GM12878 (cell line): ENCODE data around the gene CD200R1. TPM values are rescaled to one million over a fixed set of nuclear protein-coding genes. Genes with fewer than 3 reads are reported as not detected.

ENCODE experiments used
- ATAC-seq: fragments of 200-7000 bp; cut with Tn5 transposase; 3 replicates; pipeline ENCODE4 v1.9.1; 2020; ENCODE audit warnings: mild to moderate bottlenecking, moderate library complexity
- BruUV-seq: library from RNA; stranded (reverse); fragments of 400-500 nt; replicated peaks from 2 replicates; lab custom pipeline; 2021; lab: Mats Ljungman, UMichigan
- CTCF ChIA-PET: fragments of 300-600 bp; sonication (Branson Sonifier 250); formaldehyde crosslinking; extraction: SDS; loops from one replicate; lab custom pipeline; 2021; ENCODE audit warnings: inconsistent platforms; lab: Yijun Ruan, JAX
- POLR2A ChIA-PET: fragments of 350-600 bp; formaldehyde crosslinking; extraction: SDS; loops from one replicate; lab custom pipeline; 2021; ENCODE audit warnings: inconsistent platforms; lab: Charles Lee
- RAD21 ChIA-PET: fragments of 300-600 bp; sonication (Branson Sonifier 250); formaldehyde crosslinking; loops from one replicate; lab custom pipeline; 2023; ENCODE audit warnings: antibody characterized with exemption; ENCODE audit not compliant: unreplicated experiment; lab: Charles Lee
- SMC1A ChIA-PET: fragments of 300-600 bp; sonication (Branson Sonifier 250); formaldehyde crosslinking; loops from one replicate; lab custom pipeline; 2023; ENCODE audit not compliant: unreplicated experiment, uncharacterized antibody; lab: Charles Lee
- DNase-seq: peaks from one replicate; pipeline ENCODE4 v3.0.0-alpha.2; 2011; ENCODE audit warnings: low read depth, low spot score
- FAIRE-seq: peaks from 3 replicates; lab custom pipeline; 2011; peaks lifted over from hg19 to GRCh38; lab: Jason Lieb, UNC
- H2AFZ ChIP-seq: 2 replicates; pipeline ENCODE4 v1.6.0; 2011; ENCODE audit warnings: low read depth, low read length, control low read depth; ENCODE audit not compliant: control insufficient read depth
- H3K27ac ChIP-seq: 2 replicates; pipeline ENCODE4 v1.5.1; 2011; ENCODE audit warnings: control low read depth; ENCODE audit not compliant: control insufficient read depth, insufficient read depth
- H3K27me3 ChIP-seq, 2 experiments: replicated peaks in 1 of 2; 2 replicates each; pipeline versions ENCODE4 v1.6.0 to v1.6.1; 2011; ENCODE audit warnings: low read length in 1 of 2; ENCODE audit not compliant: control insufficient read depth in 2 of 2, insufficient read depth in 2 of 2
- H3K36me3 ChIP-seq, 2 experiments: 2 replicates each; pipeline ENCODE4 v1.5.1; 2011; ENCODE audit warnings: low read length in 1 of 2; ENCODE audit not compliant: control insufficient read depth in 2 of 2, insufficient read depth in 2 of 2
- H3K4me1 ChIP-seq: 2 replicates; pipeline ENCODE4 v1.6.1; 2011; ENCODE audit warnings: mild to moderate bottlenecking, low read length, moderate library complexity, mixed read lengths; ENCODE audit not compliant: control insufficient read depth, insufficient read depth
- H3K4me2 ChIP-seq: 2 replicates; pipeline ENCODE4 v1.6.0; 2011; ENCODE audit warnings: control low read depth; ENCODE audit not compliant: control insufficient read depth, insufficient read depth
- H3K4me3 ChIP-seq: fragments of 200-600 bp; sonication (generic); 2 replicates; pipeline ENCODE4 v1.5.1; 2016
- H3K79me2 ChIP-seq: 2 replicates; pipeline ENCODE4 v1.6.0; 2011; ENCODE audit warnings: low read length; ENCODE audit not compliant: control insufficient read depth, insufficient read depth
- H3K9ac ChIP-seq: 2 replicates; pipeline ENCODE4 v1.8.0; 2011; ENCODE audit warnings: low read length, control low read depth, mixed read lengths; ENCODE audit not compliant: control insufficient read depth, insufficient read depth
- H3K9me3 ChIP-seq: replicated peaks from 3 replicates; pipeline ENCODE4 v1.5.1; 2011; ENCODE audit warnings: mild to moderate bottlenecking, low read length; ENCODE audit not compliant: control insufficient read depth, insufficient read depth
- H4K20me1 ChIP-seq: 2 replicates; pipeline ENCODE4 v1.6.0; 2011; ENCODE audit not compliant: control insufficient read depth, insufficient read depth
- BMI1 ChIP-seq: fragments of 450-650 bp; IDR thresholded peaks from 2 replicates; pipeline ENCODE4 v1.6.1; 2016; ENCODE audit warnings: mild to moderate bottlenecking, moderate library complexity, borderline replicate concordance
- CREM ChIP-seq: IDR thresholded peaks from 2 replicates; pipeline ENCODE4 v1.6.1; 2014; ENCODE audit warnings: antibody characterized with exemption, low read depth
- EP300 ChIP-seq, 2 experiments: fragments of 150-350 bp in 1 of 2; IDR thresholded peaks; 2 replicates each; pipeline ENCODE4 v1.6.1; 2011 to 2012; ENCODE audit warnings: low read depth in 2 of 2, low read length in 2 of 2, borderline replicate concordance in 1 of 2, improper control_type of control experiment in 1 of 2, inconsistent platforms in 1 of 2; ENCODE audit not compliant: control insufficient read depth in 1 of 2
- FOXK2 ChIP-seq: fragments of 450-650 bp; IDR thresholded peaks from 2 replicates; pipeline ENCODE4 v1.6.1; 2017; ENCODE audit warnings: mild to moderate bottlenecking, moderate library complexity
- HDAC2 ChIP-seq: fragments of 200-600 bp; sonication (generic); IDR thresholded peaks from 2 replicates; pipeline ENCODE4 v1.6.1; 2017
- IKZF1 ChIP-seq: fragments of 450-650 bp; conservative IDR thresholded peaks from 2 replicates; pipeline ENCODE4 v1.6.1; 2017; ENCODE audit warnings: antibody characterized with exemption, mild to moderate bottlenecking
- IRF4 ChIP-seq: IDR thresholded peaks from 2 replicates; pipeline ENCODE4 v1.6.1; 2011; ENCODE audit warnings: low read depth, low read length
- NR2C1 ChIP-seq: fragments of 450-650 bp; IDR thresholded peaks from 2 replicates; pipeline ENCODE4 v1.6.1; 2017; ENCODE audit warnings: antibody characterized with exemption, mild to moderate bottlenecking, moderate library complexity
- NR2F1 ChIP-seq: fragments of 450-650 bp; conservative IDR thresholded peaks from 2 replicates; pipeline ENCODE4 v1.6.1; 2017; ENCODE audit warnings: mild to moderate bottlenecking
- NRF1 ChIP-seq: conservative IDR thresholded peaks from 2 replicates; pipeline ENCODE4 v1.6.1; 2011; ENCODE audit warnings: mild to moderate bottlenecking, low read depth, low read length, improper control_type of control experiment
- RFX5 ChIP-seq: IDR thresholded peaks from 2 replicates; pipeline ENCODE4 v1.6.1; 2011; ENCODE audit warnings: low read depth, low read length, improper control_type of control experiment
- RUNX3 ChIP-seq: IDR thresholded peaks from 2 replicates; pipeline ENCODE4 v1.6.1; 2012; ENCODE audit warnings: low read length, inconsistent platforms
- SIX5 ChIP-seq: IDR thresholded peaks from 2 replicates; pipeline ENCODE4 v1.6.1; 2011; ENCODE audit warnings: mild to moderate bottlenecking, low read depth, low read length, moderate library complexity; ENCODE audit not compliant: severe bottlenecking
- SP1 ChIP-seq: IDR thresholded peaks from one replicate; pipeline ENCODE4 v1.6.1; 2011; ENCODE audit warnings: low read depth, low read length
- STAT3 ChIP-seq: IDR thresholded peaks from 2 replicates; pipeline ENCODE4 v1.6.1; 2011; ENCODE audit warnings: low read depth, low read length, improper control_type of control experiment
- SUPT20H ChIP-seq: IDR thresholded peaks from 2 replicates; pipeline ENCODE4 v1.6.1; 2011; ENCODE audit warnings: low read depth, mild to moderate bottlenecking, low read length, moderate library complexity, borderline replicate concordance; ENCODE audit not compliant: control insufficient read depth
- ZBED1 ChIP-seq: IDR thresholded peaks from 2 replicates; pipeline ENCODE4 v1.6.1; 2016; ENCODE audit warnings: borderline replicate concordance
- ZNF24 ChIP-seq: fragments of 450-650 bp; IDR thresholded peaks from 2 replicates; pipeline ENCODE4 v1.6.1; 2017; ENCODE audit warnings: antibody characterized with exemption, mild to moderate bottlenecking
- ZNF622 ChIP-seq: fragments of 450-650 bp; IDR thresholded peaks from 2 replicates; pipeline ENCODE4 v1.6.1; 2017; ENCODE audit warnings: mild to moderate bottlenecking, inconsistent platforms
- WGBS: methylation state at CpG from one replicate; pipeline ENCODE4 v1.1.6; 2016; ENCODE audit warnings: low lambda C conversion rate; ENCODE audit not compliant: insufficient replicate concordance, insufficient coverage; ENCODE audit errors: missing lambda C conversion rate; 5-methylcytosine and 5-hydroxymethylcytosine counted together
- in situ Hi-C: fragments of 300-500 bp; cut with MboI; formaldehyde crosslinking; loops from 9 replicates; pipeline ENCODE4 v1.14.3; 2018; ENCODE audit warnings: mixed read lengths
- intact Hi-C: fragments of 100-400 bp; cut with micrococcal nuclease; formaldehyde crosslinking; loops from one replicate; pipeline ENCODE4 v1.14.2; 2022; ENCODE audit not compliant: unreplicated experiment
- polyA plus RNA-seq, 11 experiments: library from polyadenylated mRNA; depleted of rRNA in 4 of 11; unstranded in 6 of 11; stranded (reverse) in 5 of 11; fragments of >200 nt; fragmentation: Nextera tagmentation in 4 of 11; fragmentation: Illumina TruSeq in 1 of 11; extraction: Ambion mirVana in 4 of 11; extraction: Trizol in 1 of 11; gene quantifications; 1 replicate in 1 of 11; 2 replicates in 10 of 11; pipeline versions ENCODE4 v1.2.1 to v1.2.3, GENCODE V29; 2011 to 2016; ENCODE audit warnings: inconsistent platforms in 2 of 11, missing spikeins in 2 of 11, low read depth in 1 of 11
- total RNA-seq, 4 experiments: library from RNA; depleted of rRNA in 3 of 4; stranded (reverse); fragments of >200 nt in 3 of 4; fragmentation: Illumina TruSeq in 1 of 4; extraction: Trizol in 1 of 4; gene quantifications; 2 replicates each; pipeline versions ENCODE4 v1.2.1 to v1.2.3, GENCODE V29; 2013 to 2021
- TF ChIP-seq, protein P1 (sequence below): fragments of 450-650 bp; IDR thresholded peaks from 2 replicates; pipeline ENCODE4 v1.6.1; 2017; ENCODE audit warnings: borderline replicate concordance
- TF ChIP-seq, protein P2 (sequence below): IDR thresholded peaks from 2 replicates; pipeline ENCODE4 v1.6.1; 2011; ENCODE audit warnings: low read depth, low read length, improper control_type of control experiment, borderline replicate concordance
- TF ChIP-seq, protein P3 (sequence below), 3 experiments: IDR thresholded peaks in 2 of 3; conservative IDR thresholded peaks in 1 of 3; 2 replicates each; pipeline ENCODE4 v1.5.1; 2011; ENCODE audit warnings: low read depth in 3 of 3, low read length in 3 of 3, mild to moderate bottlenecking in 3 of 3, control low read depth in 2 of 3, moderate library complexity in 2 of 3, inconsistent platforms in 1 of 3, mixed read lengths in 1 of 3; ENCODE audit not compliant: control insufficient read depth in 2 of 3, insufficient read depth in 1 of 3; ENCODE audit errors: extremely low read depth in 1 of 3

Gene CD200R1
- total and polyA plus RNA-seq, 10 of the 15 experiments (the other 5 are each of a cell fraction or from before 2014, with no cell fraction given): 0.15 to 1.1 (median 0.88) TPM

DNA sequence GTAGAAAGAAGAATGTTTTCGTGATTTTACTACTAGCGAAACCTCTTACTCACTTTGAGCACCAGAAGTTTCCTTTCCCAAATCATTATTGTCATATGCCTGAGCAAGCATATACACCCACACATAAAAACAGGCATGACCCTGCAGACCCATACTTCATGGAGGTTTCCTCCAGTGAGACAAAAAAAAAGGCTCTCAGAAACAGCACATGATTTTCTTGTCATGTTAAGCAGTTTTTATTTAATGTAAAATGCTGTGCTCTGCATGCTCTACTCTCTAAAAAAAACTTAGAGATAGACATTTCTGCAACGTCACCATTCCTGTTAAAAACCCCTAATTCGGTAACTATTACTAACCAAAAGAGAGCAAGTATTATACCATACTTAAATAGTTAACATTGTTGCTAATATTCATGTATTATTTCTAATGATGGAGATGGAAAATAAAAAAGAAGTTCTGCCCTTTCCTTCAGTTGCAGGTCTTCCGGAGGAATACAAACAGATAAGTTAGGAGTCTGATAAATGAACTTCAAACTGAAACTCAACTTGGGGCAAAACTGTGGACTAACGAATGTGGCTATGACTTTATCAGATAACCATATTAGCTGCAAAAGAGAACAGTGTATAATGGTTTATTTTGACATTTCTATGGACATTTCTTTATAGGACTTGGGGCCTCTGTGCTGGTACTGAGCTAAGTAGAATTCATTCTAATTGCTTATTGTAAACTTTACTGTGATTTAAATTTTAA, 15.9 kb downstream of the CD200R1 start:
- Histone ChIP-seq H3K36me3 (no peaks in the 10 kb centered on the region), H4K20me1 (no peaks in the 10 kb centered on the region), H3K9ac (no peak overlapping the region), H3K27ac (peak overlapping the region; percentile 27; the same call in 1 of the 2 replicates), H3K27me3 (no peaks in the 10 kb centered on the region), H3K4me1 (peaks cover 4% of the 10 kb centered on the region; the same call in 1 of the 2 replicates), H3K4me2 (peak overlapping the region; percentile 57), H3K4me3 (no peak overlapping the region; the same call in 1 of the 2 replicates), H3K9me3 (peaks cover 12% of the 10 kb centered on the region), H3K79me2 (no peaks in the 10 kb centered on the region), H2AFZ (peak overlapping the region; percentile 20)
- in situ Hi-C loops (no loop called here), intact Hi-C loops (no loop called here)
- ChIA-PET RAD21 (no interaction called here), CTCF (interaction anchor here (0.8 to 1.5 kb wide), 3 partner anchors 21 to 34 kb away, joined by 3 to 6 read pairs (median 3); no protein-coding TSS in a partner anchor), SMC1A (interaction anchor here (0.9 to 1.9 kb wide), 8 partner anchors 13 to 224 kb away, joined by 3 to 4 read pairs (median 3); partner anchors contain the start of gene CD200R1), POLR2A (interaction anchor here (0.6 kb wide), 1 partner anchor 14 kb away, joined by 3 read pairs; no protein-coding TSS in a partner anchor)
- no peak for DNase-seq
- no TSS peak for BruUV-seq
- peak; percentile 78 for ATAC-seq
- WGBS: under 1% methylated on average over 6 of the region's 6 CpGs
- no peak for FAIRE-seq
- TF ChIP-seq CREM (no peak), RUNX3 (peak; percentile 42), IKZF1 (0 out of 2 replicates have a peak, but pooled peaks have one; percentile 33), RFX5 (no peak), IRF4 (no peak), HDAC2 (no peak), ZNF24 (0 out of 2 replicates have a peak, but pooled peaks have one; percentile 38), FOXK2 (no peak), SP1 (no peak), EP300 (IDR thresholded peaks at IDR 0.05; ENCODE audit: borderline replicate concordance in 1 of 2, control insufficient read depth in 1 of 2, low read depth in 2 of 2, low read length in 2 of 2) (no peak), SIX5 (no peak), BMI1 (no peak), ZNF622 (no peak), NRF1 (no peak), SUPT20H (no peak), ZBED1 (no peak), NR2C1 (no peak), NR2F1 (no peak), STAT3 (no peak)
- TF ChIP-seq, protein P1, sequence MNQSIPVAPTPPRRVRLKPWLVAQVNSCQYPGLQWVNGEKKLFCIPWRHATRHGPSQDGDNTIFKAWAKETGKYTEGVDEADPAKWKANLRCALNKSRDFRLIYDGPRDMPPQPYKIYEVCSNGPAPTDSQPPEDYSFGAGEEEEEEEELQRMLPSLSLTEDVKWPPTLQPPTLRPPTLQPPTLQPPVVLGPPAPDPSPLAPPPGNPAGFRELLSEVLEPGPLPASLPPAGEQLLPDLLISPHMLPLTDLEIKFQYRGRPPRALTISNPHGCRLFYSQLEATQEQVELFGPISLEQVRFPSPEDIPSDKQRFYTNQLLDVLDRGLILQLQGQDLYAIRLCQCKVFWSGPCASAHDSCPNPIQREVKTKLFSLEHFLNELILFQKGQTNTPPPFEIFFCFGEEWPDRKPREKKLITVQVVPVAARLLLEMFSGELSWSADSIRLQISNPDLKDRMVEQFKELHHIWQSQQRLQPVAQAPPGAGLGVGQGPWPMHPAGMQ: no peak
- TF ChIP-seq, protein P2, sequence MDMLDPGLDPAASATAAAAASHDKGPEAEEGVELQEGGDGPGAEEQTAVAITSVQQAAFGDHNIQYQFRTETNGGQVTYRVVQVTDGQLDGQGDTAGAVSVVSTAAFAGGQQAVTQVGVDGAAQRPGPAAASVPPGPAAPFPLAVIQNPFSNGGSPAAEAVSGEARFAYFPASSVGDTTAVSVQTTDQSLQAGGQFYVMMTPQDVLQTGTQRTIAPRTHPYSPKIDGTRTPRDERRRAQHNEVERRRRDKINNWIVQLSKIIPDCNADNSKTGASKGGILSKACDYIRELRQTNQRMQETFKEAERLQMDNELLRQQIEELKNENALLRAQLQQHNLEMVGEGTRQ: no peak
- TF ChIP-seq, protein P3, sequence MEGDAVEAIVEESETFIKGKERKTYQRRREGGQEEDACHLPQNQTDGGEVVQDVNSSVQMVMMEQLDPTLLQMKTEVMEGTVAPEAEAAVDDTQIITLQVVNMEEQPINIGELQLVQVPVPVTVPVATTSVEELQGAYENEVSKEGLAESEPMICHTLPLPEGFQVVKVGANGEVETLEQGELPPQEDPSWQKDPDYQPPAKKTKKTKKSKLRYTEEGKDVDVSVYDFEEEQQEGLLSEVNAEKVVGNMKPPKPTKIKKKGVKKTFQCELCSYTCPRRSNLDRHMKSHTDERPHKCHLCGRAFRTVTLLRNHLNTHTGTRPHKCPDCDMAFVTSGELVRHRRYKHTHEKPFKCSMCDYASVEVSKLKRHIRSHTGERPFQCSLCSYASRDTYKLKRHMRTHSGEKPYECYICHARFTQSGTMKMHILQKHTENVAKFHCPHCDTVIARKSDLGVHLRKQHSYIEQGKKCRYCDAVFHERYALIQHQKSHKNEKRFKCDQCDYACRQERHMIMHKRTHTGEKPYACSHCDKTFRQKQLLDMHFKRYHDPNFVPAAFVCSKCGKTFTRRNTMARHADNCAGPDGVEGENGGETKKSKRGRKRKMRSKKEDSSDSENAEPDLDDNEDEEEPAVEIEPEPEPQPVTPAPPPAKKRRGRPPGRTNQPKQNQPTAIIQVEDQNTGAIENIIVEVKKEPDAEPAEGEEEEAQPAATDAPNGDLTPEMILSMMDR (IDR thresholded peaks at IDR 0.05 in 2 of 3, conservative IDR thresholded peaks at IDR 0.05 in 1 of 3; ENCODE audit: control insufficient read depth in 2 of 3, extremely low read depth in 1 of 3, insufficient read depth in 1 of 3, low read depth in 3 of 3, low read length in 3 of 3): no peak
